ENCODE results near the gene CIC. TPM values are rescaled to one million over a fixed set of nuclear protein-coding genes. Genes with fewer than 3 reads are reported as not detected.

Gene CIC
- total RNA-seq (2021) (58.1 and 60.7 TPM in 2 replicates), Bru-seq, nascent RNA (percentile 60 among the genes with signal in this experiment), BruChase-seq, experiment 1, labeled RNA remaining after a 2-hour chase (percentile 71 among the genes with signal in this experiment), BruChase-seq, experiment 2, labeled RNA remaining after a 6-hour chase (percentile 86 among the genes with signal in this experiment)
- long read RNA-seq, partial matches to known transcripts: 15 of 28 reads
- long read RNA-seq, other reads (novel, unspliced or antisense): 12 of 28 reads

- Histone ChIP-seq H3K4me3 (peak within 1 kb of the TSS; percentile 76), H4K20me1 (ENCODE audit: insufficient read depth) (no peaks in the 10 kb centered on the region), H3K27ac (peak within 1 kb of the TSS; percentile 70), H3K36me3 (ENCODE audit: low read depth) (no peaks in the 10 kb centered on the region), H3K27me3 (ENCODE audit: insufficient read depth, low read depth) (no peaks in the 10 kb centered on the region), H3K9me2 (ENCODE audit: insufficient read depth) (no peaks in the 10 kb centered on the region), H3K9me3 (ENCODE audit: insufficient read depth, low read depth) (no peaks in the 10 kb centered on the region), H3K4me2 (peak within 1 kb of the TSS; percentile 98), H2AFZ (peak within 1 kb of the TSS; percentile 89), H3F3A (ENCODE audit: insufficient read depth, low read depth) (no peaks in the 10 kb centered on the region; the same call in 1 of the 2 replicates), H3K4me1 (replicated peaks; ENCODE audit: insufficient read depth) (peaks cover 20% of the 10 kb centered on the region), H3K79me2 (ENCODE audit: low read depth) (peaks cover 19% of the 10 kb centered on the region)
- CTCF ChIA-PET: interaction anchor here (0.6 kb wide), 1 partner anchor 128 kb away, joined by 4 read pairs; no protein-coding TSS in a partner anchor
- TSS peak; percentile 91 for BruUV-seq (replicated peaks)
- peak; percentile 99 to 100 for DNase-seq
- POLR2A ChIA-PET (ENCODE audit: unreplicated experiment): no interaction called here
- TF ChIP-seq CTCF (conservative IDR thresholded peaks at IDR 0.05) (no peak), EZH2 (IDR thresholded peaks at IDR 0.05; ENCODE audit: low read depth) (no peak)
- intact Hi-C loops (cut with micrococcal nuclease; ENCODE audit: unreplicated experiment): loop anchor here (1.0 kb wide), 3 partner anchors 11 to 26 kb away; partner anchors contain the start of gene ERF
These were observed at the start of gene CIC for GRCh38 chr19:42268704-42269477. CIC (plus strand) TSS chr19:42269252; CDS start chr19:42271784, 2,532 bp downstream.

GRCh38 chr19:42219812-42220750 lies 49.0 kb upstream of the CIC start, which contains the start of gene ZNF526:
ZNF526 (plus strand) TSS chr19:42220312; CDS start chr19:42224404, 4,092 bp downstream.
- intact Hi-C loops (cut with micrococcal nuclease; ENCODE audit: unreplicated experiment): loop anchor here (1.0 to 5.0 kb wide), 4 partner anchors 22 to 88 kb away; partner anchors contain the start of genes GSK3A and POU2F2
- peak within 1 kb of the TSS; percentile 83 for H2AFZ ChIP-seq
- peaks cover 35% of the 10 kb centered on the region for H3K4me1 ChIP-seq (replicated peaks; ENCODE audit: insufficient read depth)
- H3K27ac ChIP-seq: peak within 1 kb of the TSS; percentile 27
- H3K9me3 ChIP-seq (ENCODE audit: insufficient read depth, low read depth): no peaks in the 10 kb centered on the region
- ChIA-PET CTCF (interaction anchor here (0.6 kb wide), 1 partner anchor 125 kb away, joined by 3 read pairs; no protein-coding TSS in a partner anchor), POLR2A (ENCODE audit: unreplicated experiment) (interaction anchor here (0.7 kb wide), 2 partner anchors 23 to 82 kb away, joined by 4 to 5 read pairs; partner anchors contain the start of gene PAFAH1B3)
- peaks cover 6% of the 10 kb centered on the region; the same call in 1 of the 2 replicates for H3K36me3 ChIP-seq (ENCODE audit: low read depth)
- H3F3A ChIP-seq (ENCODE audit: insufficient read depth, low read depth): peaks cover 4% of the 10 kb centered on the region; the same call in 1 of the 2 replicates
- DNase-seq: peak; percentile 92 to 97
- TSS peak; percentile 66 for BruUV-seq (replicated peaks)
- TF ChIP-seq CTCF (conservative IDR thresholded peaks at IDR 0.05): no peak
- no peak for TF ChIP-seq EZH2 (IDR thresholded peaks at IDR 0.05; ENCODE audit: low read depth)
- H3K4me3 ChIP-seq: peak within 1 kb of the TSS; percentile 84
- no peaks in the 10 kb centered on the region for H3K27me3 ChIP-seq (ENCODE audit: insufficient read depth, low read depth)
- H3K9me2 ChIP-seq (ENCODE audit: insufficient read depth): no peaks in the 10 kb centered on the region
- H3K4me2 ChIP-seq: peak within 1 kb of the TSS; percentile 94
- H4K20me1 ChIP-seq (ENCODE audit: insufficient read depth): peaks cover 13% of the 10 kb centered on the region
- H3K79me2 ChIP-seq (ENCODE audit: low read depth): peaks cover 71% of the 10 kb centered on the region
